ENCODE measurements around the gene EIF2B4. TPM values are rescaled to one million over a fixed set of nuclear protein-coding genes. Genes with fewer than 3 reads are reported as not detected.

The EIF2B4 gene
- total and polyA plus RNA-seq, 4 donors, result 10.5 to 25.8 (median 20.8) TPM

DNA sequence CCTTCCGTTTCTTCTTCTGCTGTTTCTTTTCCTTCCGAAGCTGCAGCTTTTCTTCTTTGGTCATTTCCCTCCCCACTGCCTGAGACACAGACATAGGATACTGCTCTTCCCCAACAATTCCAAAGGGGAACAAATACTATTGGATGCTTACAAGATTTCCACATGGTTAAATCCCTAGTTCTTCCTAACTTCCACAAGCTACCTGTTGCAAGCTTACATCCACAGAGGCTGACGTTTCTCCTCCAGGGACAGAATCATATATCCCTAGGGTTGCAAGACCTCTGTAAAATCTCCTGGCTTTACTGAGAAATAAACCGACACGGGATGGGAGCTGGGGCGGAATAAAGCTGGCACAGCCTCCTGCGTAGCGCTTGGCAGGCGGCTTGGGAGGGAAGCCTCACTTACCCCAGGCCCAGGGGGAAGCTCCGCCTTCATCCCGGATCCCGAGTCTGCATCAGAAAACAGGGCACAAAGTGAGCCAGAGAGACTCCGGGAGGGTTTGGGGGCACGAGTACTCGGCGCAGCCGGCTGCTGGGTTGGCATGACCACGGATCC, 590 bp downstream of the EIF2B4 start (continued):
- TF ChIP-seq, protein P1, sequence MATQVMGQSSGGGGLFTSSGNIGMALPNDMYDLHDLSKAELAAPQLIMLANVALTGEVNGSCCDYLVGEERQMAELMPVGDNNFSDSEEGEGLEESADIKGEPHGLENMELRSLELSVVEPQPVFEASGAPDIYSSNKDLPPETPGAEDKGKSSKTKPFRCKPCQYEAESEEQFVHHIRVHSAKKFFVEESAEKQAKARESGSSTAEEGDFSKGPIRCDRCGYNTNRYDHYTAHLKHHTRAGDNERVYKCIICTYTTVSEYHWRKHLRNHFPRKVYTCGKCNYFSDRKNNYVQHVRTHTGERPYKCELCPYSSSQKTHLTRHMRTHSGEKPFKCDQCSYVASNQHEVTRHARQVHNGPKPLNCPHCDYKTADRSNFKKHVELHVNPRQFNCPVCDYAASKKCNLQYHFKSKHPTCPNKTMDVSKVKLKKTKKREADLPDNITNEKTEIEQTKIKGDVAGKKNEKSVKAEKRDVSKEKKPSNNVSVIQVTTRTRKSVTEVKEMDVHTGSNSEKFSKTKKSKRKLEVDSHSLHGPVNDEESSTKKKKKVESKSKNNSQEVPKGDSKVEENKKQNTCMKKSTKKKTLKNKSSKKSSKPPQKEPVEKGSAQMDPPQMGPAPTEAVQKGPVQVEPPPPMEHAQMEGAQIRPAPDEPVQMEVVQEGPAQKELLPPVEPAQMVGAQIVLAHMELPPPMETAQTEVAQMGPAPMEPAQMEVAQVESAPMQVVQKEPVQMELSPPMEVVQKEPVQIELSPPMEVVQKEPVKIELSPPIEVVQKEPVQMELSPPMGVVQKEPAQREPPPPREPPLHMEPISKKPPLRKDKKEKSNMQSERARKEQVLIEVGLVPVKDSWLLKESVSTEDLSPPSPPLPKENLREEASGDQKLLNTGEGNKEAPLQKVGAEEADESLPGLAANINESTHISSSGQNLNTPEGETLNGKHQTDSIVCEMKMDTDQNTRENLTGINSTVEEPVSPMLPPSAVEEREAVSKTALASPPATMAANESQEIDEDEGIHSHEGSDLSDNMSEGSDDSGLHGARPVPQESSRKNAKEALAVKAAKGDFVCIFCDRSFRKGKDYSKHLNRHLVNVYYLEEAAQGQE (IDR thresholded peaks at IDR 0.05), result no peak
- no peak for TF ChIP-seq NR2F2 (IDR thresholded peaks at IDR 0.05)
- TF ChIP-seq JUND (IDR thresholded peaks at IDR 0.05), result no peak

DNA sequence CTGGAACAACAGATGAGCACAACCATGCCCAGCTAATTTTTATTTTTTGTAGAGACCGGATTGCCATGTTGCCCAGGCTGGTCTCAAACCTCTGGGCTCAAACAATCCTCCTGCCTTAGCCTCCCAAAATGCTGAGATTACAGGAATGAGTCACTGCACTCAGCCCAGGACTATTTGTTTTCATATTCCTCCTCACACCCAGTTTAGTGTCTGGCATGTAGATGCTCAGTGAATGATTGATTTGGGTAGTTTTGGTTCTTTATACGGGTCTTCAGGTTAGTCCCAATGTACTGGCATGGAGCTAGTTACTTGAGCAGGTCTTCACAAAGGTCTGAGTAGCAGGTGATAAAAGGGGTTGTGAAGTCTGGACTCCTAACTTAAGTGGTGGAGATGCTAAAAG, 6.2 kb downstream of the EIF2B4 start:
- Histone ChIP-seq H3K27me3 (ENCODE audit: control insufficient read depth in 4 of 4, insufficient read depth in 4 of 4, low read length in 3 of 4) (no peaks in the 10 kb centered on the region), H3K4me3 (ENCODE audit: low read depth in 1 of 3, low read length in 3 of 3) (no peak overlapping the region), H3K4me1 (ENCODE audit: control insufficient read depth in 4 of 4, insufficient read depth in 4 of 4, low read length in 3 of 4) (peaks cover 0 to 3% (median 2%) of the 10 kb centered on the region in 4 donors), H3K27ac (ENCODE audit: low read depth in 1 of 2, low read length in 2 of 2) (no peak overlapping the region), H3K9me3 (ENCODE audit: control insufficient read depth in 4 of 4, low read length in 3 of 4) (no peaks in the 10 kb centered on the region), H3K9ac (ENCODE audit: low read depth in 1 of 2, low read length in 2 of 2) (no peak overlapping the region), H3K36me3 (ENCODE audit: control insufficient read depth in 4 of 4, insufficient read depth in 3 of 4, low read depth in 1 of 4, low read length in 3 of 4) (peaks cover 5 to 46% (median 33%) of the 10 kb centered on the region in 4 donors)
- no peak for DNase-seq (ENCODE audit: low spot score)
- WGBS, result 94% methylated on average over 2 of the region's 2 CpGs
- TF ChIP-seq NR2F2 (IDR thresholded peaks at IDR 0.05) (no peak), TAF1 (conservative IDR thresholded peaks at IDR 0.05) (no peak), GABPA (IDR thresholded peaks at IDR 0.05 in 1 of 2, conservative IDR thresholded peaks at IDR 0.05 in 1 of 2) (no peak)
- TF ChIP-seq, protein P1 (IDR thresholded peaks at IDR 0.05), result no peak

DNA sequence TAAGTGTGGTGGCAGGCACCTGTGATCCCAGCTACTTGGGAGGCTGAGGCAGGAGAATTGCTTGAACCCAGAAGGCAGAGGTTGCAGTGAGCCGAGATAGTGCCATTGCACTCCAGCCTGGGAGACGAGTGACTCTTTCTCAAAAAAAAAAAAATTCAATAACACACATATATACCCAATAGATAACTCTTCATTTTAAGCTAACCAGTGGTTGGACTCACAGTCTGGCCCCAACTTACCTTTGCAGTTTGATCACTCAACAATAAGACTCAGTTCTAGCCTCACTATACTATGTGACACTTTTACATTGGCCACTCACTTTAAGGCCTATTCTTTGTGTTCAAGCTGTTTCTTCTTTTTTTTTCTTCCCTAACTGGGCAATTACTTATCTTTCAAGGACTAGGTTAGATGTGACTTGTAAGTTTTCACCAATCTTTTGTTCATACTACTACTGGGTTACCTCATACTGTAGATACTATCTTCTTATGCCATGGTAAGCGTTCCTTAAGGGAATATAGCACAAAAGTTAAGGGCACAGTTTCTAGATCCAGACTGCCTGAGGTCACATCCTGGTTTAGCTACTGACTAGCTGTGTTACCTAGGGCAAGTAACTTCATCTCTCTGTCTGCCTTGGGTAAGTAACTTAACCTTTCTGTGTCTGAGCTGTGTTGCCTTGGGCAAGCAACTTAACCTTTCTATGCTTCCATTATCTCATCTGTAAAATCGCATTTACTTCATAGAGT, 7.3 kb downstream of the EIF2B4 start:
- Histone ChIP-seq H3K27me3 (ENCODE audit: control insufficient read depth in 4 of 4, insufficient read depth in 4 of 4, low read length in 3 of 4) (no peaks in the 10 kb centered on the region), H3K27ac (ENCODE audit: low read depth in 1 of 2, low read length in 2 of 2) (no peak overlapping the region), H3K4me3 (ENCODE audit: low read depth in 1 of 3, low read length in 3 of 3) (no peak overlapping the region), H3K9me3 (ENCODE audit: control insufficient read depth in 4 of 4, low read length in 3 of 4) (no peaks in the 10 kb centered on the region), H3K36me3 (ENCODE audit: control insufficient read depth in 4 of 4, insufficient read depth in 3 of 4, low read depth in 1 of 4, low read length in 3 of 4) (peaks cover 4 to 41% (median 29%) of the 10 kb centered on the region in 4 donors), H3K9ac (ENCODE audit: low read depth in 1 of 2, low read length in 2 of 2) (no peak overlapping the region), H3K4me1 (ENCODE audit: control insufficient read depth in 4 of 4, insufficient read depth in 4 of 4, low read length in 3 of 4) (peaks cover 1 to 6% (median 2%) of the 10 kb centered on the region in 4 donors)
- TF ChIP-seq EGR1 (IDR thresholded peaks at IDR 0.05; ENCODE audit: low read depth in 2 of 2), result no peak
- TF ChIP-seq GABPA (IDR thresholded peaks at IDR 0.05 in 1 of 2, conservative IDR thresholded peaks at IDR 0.05 in 1 of 2), result no peak
- no peak for TF ChIP-seq FOXA2 (IDR thresholded peaks at IDR 0.05)
- TF ChIP-seq, protein P2, sequence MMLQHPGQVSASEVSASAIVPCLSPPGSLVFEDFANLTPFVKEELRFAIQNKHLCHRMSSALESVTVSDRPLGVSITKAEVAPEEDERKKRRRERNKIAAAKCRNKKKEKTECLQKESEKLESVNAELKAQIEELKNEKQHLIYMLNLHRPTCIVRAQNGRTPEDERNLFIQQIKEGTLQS (IDR thresholded peaks at IDR 0.05), result no peak
- no peak for TF ChIP-seq SP1 (IDR thresholded peaks at IDR 0.05)
- TF ChIP-seq, protein P3, sequence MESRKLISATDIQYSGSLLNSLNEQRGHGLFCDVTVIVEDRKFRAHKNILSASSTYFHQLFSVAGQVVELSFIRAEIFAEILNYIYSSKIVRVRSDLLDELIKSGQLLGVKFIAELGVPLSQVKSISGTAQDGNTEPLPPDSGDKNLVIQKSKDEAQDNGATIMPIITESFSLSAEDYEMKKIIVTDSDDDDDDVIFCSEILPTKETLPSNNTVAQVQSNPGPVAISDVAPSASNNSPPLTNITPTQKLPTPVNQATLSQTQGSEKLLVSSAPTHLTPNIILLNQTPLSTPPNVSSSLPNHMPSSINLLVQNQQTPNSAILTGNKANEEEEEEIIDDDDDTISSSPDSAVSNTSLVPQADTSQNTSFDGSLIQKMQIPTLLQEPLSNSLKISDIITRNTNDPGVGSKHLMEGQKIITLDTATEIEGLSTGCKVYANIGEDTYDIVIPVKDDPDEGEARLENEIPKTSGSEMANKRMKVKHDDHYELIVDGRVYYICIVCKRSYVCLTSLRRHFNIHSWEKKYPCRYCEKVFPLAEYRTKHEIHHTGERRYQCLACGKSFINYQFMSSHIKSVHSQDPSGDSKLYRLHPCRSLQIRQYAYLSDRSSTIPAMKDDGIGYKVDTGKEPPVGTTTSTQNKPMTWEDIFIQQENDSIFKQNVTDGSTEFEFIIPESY (IDR thresholded peaks at IDR 0.05), result no peak
- no peak for TF ChIP-seq NR2F2 (IDR thresholded peaks at IDR 0.05)
- no peak for TF ChIP-seq YY1 (IDR thresholded peaks at IDR 0.05)
- TF ChIP-seq FOXA1 (IDR thresholded peaks at IDR 0.05), result no peak
- no peak for TF ChIP-seq HNF4A (conservative IDR thresholded peaks at IDR 0.05)
- TF ChIP-seq RAD21 (IDR thresholded peaks at IDR 0.05), result no peak
- TF ChIP-seq TAF1 (conservative IDR thresholded peaks at IDR 0.05), result no peak
- TF ChIP-seq, protein P4, sequence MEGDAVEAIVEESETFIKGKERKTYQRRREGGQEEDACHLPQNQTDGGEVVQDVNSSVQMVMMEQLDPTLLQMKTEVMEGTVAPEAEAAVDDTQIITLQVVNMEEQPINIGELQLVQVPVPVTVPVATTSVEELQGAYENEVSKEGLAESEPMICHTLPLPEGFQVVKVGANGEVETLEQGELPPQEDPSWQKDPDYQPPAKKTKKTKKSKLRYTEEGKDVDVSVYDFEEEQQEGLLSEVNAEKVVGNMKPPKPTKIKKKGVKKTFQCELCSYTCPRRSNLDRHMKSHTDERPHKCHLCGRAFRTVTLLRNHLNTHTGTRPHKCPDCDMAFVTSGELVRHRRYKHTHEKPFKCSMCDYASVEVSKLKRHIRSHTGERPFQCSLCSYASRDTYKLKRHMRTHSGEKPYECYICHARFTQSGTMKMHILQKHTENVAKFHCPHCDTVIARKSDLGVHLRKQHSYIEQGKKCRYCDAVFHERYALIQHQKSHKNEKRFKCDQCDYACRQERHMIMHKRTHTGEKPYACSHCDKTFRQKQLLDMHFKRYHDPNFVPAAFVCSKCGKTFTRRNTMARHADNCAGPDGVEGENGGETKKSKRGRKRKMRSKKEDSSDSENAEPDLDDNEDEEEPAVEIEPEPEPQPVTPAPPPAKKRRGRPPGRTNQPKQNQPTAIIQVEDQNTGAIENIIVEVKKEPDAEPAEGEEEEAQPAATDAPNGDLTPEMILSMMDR (IDR thresholded peaks at IDR 0.05; ENCODE audit: low read depth, low read length, missing input control), result no peak
- no peak for DNase-seq (ENCODE audit: low spot score)
- 95% methylated on average over 4 of the region's 4 CpGs for WGBS
